Right renal cortex interstitium (tissue), 3 donors: Measurements from ENCODE around the gene MMRN2. TPM values are rescaled to one million over a fixed set of nuclear protein-coding genes. Genes with fewer than 3 reads are reported as not detected.

Experiments
- DNase-seq, 3 donors: peaks; one replicate each; pipeline ENCODE4 v3.0.0-alpha.2; 2013; ENCODE audit warnings: low read depth in 3 of 3, low spot score in 2 of 3
- polyA plus RNA-seq, 3 donors: library from polyadenylated mRNA; unstranded; fragments of 120-200 nt; gene quantifications; one replicate each; pipeline ENCODE4 v1.2.1, GENCODE V29; 2013; ENCODE audit not compliant: insufficient read length in 3 of 3

The MMRN2 gene
- polyA plus RNA-seq, 3 donors = 23.4 to 26.1 (median 24.0) TPM

DNA sequence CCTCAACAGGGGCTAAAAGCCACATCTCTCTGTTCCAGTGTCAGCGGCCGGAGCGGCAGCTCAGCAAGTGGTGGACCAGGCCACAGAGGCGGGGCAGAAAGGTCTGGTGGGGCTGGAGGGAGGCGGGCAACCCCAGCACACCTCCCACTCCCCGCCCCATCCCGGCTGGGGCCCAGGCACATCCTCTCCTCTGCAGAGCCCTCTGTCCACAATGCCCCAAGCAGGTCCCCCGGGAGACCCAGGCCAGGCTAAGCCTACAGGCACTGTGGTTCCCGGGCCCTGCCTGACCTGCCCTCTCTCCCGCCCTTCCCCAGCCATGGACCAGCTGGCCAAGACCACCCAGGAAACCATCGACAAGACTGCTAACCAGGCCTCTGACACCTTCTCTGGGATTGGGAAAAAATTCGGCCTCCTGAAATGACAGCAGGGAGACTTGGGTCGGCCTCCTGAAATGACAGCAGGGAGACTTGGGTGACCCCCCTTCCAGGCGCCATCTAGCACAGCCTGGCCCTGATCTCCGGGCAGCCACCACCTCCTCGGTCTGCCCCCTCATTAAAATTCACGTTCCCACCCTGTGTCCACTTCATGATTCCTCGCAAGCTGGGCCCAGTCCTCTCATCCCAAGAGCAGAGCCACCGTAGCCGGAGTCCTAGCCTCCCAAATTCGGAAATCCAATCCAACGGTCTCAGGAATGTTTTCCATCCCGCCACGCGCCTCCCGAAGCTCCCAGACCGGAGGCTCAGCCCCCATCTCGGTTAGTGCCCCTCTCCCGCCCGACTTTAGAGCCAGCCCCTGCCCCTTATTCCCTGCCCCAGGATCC, 13.0 kb upstream of the MMRN2 start:
- DNase-seq = no peak

GRCh38 chr10:86969421-86970041, 12.1 kb upstream of the MMRN2 start:
- DNase-seq = no peak

DNA sequence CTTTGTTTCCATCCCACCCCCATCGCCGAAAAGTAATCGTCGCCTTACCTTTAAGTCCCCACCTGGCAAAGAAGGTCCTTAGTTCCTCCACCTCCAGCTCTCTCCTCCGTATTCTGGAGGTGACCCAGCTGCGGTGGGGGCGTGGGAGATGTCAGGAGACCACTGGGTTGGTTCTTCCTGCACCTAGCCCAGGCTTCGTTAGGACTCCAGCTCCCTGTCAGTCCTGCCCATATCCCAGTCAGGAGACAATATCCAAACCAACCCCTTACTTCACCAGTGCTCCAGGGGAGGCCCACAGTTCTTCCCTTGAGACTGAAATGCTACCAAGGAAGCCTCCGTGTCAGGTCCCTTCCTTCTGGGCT, 11.6 kb upstream of the MMRN2 start:
- DNase-seq = no peak

- DNase-seq = no peak
These were observed 11.0 kb upstream of the MMRN2 start, which contains the start of gene ADIRF for GRCh38 chr10:86968271-86968993. Gene ADIRF, plus strand, starts transcription at chr10:86968482. Its CDS starts 63 bp downstream, at chr10:86968545.

DNA sequence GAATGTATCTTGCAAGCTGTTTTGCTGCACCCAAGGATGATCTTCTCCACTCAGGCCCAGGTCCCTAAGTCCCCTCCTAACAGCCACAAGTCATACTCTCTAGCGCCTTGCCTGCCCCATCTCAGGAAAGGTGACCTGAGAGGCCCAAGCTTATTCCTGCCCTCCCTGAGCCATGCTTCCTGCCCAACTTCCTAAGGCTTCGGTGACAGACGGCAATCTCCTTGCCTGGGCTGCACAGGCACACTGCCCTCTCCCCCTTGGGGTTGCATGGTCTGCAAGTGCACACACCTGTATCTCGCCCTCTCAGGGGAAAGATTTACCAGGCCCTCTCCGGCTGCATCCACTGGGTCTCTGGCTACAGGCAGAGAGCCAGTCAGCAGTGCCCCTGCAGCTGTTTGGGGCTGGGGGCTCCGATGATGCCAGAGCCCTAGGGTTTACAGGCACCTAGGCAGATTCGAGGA, 10.1 kb upstream of the MMRN2 start:
- DNase-seq = no peak

- DNase-seq = no peak
These were observed 8.7 kb upstream of the MMRN2 start for GRCh38 chr10:86965986-86966654.

GRCh38 chr10:86964847-86965190, 7.4 kb upstream of the MMRN2 start:
- no peak for DNase-seq

DNA sequence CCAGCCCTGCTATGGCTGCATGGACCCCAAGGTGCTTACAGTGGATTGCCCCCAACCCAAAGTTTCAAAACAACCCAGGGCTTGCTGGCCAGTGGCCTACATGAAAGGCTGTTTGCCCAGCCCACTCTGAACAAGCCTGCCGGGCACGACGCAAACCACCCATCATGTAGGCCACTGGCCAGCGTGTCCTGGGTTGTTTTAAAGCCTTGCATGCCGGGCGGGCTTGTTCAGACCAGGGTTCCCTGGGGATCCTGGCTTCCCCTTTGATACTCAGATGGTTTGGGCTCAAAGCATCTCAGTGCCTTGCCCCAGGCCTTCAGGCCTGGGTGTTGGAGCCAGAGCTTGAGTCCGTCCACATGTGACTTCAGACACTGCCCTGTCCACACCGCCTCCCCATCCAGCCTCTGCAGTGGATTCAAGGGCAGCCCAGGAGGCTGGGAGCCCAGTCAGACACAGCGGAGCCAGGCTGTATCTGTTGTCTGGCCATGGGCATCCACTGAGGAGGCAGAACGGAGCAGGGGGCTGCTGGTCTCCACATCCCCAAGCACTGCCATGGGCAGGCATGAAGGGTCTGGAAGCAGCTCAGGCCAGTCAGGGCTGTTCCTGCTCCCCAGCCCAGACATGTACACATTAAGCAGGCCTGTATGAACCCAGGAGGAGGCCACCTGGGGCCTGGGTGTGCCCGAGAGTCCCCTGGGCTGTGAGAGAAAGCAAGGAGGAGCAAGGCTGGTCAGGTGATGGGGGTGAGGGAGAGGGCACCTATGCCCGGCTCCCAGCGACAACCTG, 6.8 kb upstream of the MMRN2 start:
- DNase-seq = no peak

DNA sequence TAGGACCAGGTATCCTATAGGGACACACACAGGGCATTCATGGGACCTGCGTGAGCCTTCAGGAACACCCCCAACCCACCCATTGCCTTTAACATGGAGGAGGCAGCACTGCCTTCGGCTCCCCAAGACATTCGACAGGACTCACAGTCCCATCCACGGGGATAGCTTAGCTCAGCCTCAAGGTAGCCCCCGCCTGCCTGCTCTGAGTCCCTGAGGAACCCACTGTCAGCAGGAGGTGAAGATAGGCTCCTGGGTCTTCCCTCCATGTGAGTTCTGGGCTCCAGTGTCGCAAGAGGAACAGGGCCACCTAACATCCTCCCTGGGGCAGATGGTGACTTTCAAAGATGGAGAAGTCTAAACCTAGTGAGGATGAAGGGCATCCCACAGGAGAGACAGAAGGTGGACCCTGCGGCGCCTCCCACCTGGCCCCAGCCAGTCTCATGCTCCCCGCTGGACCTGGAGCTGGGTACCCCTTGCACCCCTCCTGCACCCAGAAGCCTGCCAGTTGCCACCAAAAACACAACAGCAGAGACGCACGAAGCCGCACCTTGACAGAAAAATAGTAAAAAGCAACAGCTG, 6.0 kb upstream of the MMRN2 start:
- no peak for DNase-seq

GRCh38 chr10:86962981-86963310, 5.5 kb upstream of the MMRN2 start:
- no peak for DNase-seq

GRCh38 chr10:86962136-86962980, 4.9 kb upstream of the MMRN2 start:
- no peak for DNase-seq

DNA sequence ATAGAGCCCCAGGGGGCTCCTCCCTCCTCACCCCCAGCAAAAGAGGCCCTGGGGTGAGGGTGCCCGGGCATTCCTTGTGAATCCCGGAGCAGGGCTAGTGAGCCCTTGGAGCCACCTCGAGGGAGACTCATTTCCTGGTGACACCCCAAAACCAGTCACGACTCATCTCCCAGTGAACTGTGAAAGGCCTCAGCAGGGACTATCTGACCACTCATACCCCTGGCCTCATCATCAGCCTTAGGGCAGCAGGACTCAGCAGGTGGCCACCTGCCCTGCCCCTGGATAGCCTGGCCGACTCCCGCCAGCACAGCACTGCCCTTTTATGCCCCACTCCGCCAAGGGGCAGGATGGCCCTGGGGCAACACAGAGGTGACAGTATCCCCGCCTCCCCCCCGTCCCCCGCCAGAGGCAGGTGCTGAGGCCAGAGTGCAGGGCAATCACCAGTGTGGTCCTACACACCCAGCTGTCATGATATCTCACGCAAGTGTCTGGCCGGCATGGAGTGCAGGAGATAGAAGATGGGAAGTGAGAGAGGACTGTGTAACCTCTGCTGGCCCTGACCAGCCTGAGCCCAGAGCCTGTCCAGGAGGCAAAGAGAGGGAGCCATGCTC, 4.2 kb upstream of the MMRN2 start:
- DNase-seq = no peak

DNA sequence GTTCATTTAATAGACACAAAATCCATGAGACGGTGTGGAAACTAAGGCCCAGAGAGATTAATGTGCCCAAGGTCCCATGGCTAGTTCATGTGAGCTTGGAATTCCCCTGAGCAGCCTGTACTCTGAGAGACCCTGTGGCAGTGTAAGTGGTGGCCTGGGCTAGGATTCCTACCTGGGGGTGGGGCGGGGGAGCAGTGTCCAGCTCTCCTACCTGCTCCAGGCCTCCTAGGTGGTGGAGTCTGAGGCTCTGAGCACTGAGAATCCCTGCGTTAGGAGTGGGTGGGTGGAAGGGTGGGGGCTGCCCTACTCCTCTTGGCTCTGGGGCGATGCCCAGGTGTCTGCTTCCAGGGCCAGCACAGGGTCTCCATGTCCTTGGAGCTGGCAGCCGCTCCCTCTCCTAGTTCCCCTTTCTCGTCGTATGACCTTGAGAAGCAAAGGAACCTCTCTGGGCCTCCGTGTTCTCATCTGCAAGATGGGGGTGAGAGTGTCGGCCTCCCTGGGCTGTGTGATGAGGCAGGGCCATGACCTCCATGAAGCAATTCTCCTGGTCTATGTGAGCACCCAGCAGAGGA, 3.5 kb upstream of the MMRN2 start:
- no peak for DNase-seq

GRCh38 chr10:86960003-86960862, 2.8 kb upstream of the MMRN2 start:
- no peak for DNase-seq

GRCh38 chr10:86959737-86960002, 2.3 kb upstream of the MMRN2 start:
- DNase-seq = no peak

GRCh38 chr10:86958901-86959736, 1.7 kb upstream of the MMRN2 start:
- no peak for DNase-seq
